K562 (cell line): ENCODE measurements around the gene TMEM132D. TPM values are rescaled to one million over a fixed set of nuclear protein-coding genes. Genes with fewer than 3 reads are reported as not detected.

Source experiments
- ATAC-seq: fragments of 200-7000 bp; cut with Tn5 transposase; 3 replicates; pipeline ENCODE4 v1.9.1; 2020; ENCODE audit warnings: moderate library complexity
- BruUV-seq: library from RNA; stranded (reverse); fragments of 400-500 nt; replicated peaks from 2 replicates; lab custom pipeline; 2021; lab: Mats Ljungman, UMichigan
- CTCF ChIA-PET: fragments of 300-600 bp; formaldehyde crosslinking; extraction: SDS; loops from one replicate; lab custom pipeline; 2021; ENCODE audit warnings: low intra/inter-chr PET ratio; lab: Yijun Ruan, JAX
- POLR2A ChIA-PET: fragments of 300-600, 350-650 bp; sonication (Branson Sonifier 250); formaldehyde crosslinking; extraction: SDS; loops from one replicate; lab custom pipeline; 2021; ENCODE audit warnings: antibody characterized with exemption, inconsistent platforms; lab: Yijun Ruan, JAX
- DNase-seq, 4 experiments: peaks; one replicate each; pipeline versions ENCODE4 v3.0.0 to v3.0.0-alpha.2; 2011 to 2018; ENCODE audit warnings: low spot score in 3 of 4, mixed read lengths in 3 of 4; ENCODE audit errors: extremely low read depth in 1 of 4
- FAIRE-seq: peaks from 2 replicates; lab custom pipeline; 2011; peaks lifted over from hg19 to GRCh38; lab: Jason Lieb, UNC
- H2AFZ ChIP-seq: 2 replicates; pipeline ENCODE4 v1.6.0; 2011; ENCODE audit warnings: low read depth, low read length, control low read depth, inconsistent platforms
- H3K27ac ChIP-seq: fragments of 200-600 bp; 3 replicates; pipeline ENCODE4 v1.8.0; 2011; ENCODE audit warnings: low read depth, mild to moderate bottlenecking, control low read depth, inconsistent platforms, low read length, moderate library complexity, mixed read lengths; ENCODE audit errors: extremely low read depth
- H3K27me3 ChIP-seq, 2 experiments: fragments of 300-600 bp in 1 of 2; 2 replicates in 1 of 2; 3 replicates in 1 of 2; pipeline versions ENCODE4 v1.6.0 to v1.8.0; 2011; ENCODE audit warnings: inconsistent platforms in 2 of 2, low read length in 2 of 2, mild to moderate bottlenecking in 1 of 2, mixed read lengths in 1 of 2, moderate library complexity in 1 of 2; ENCODE audit not compliant: control insufficient read depth in 2 of 2, insufficient read depth in 2 of 2
- H3K36me3 ChIP-seq: fragments of 300-600 bp; 3 replicates; pipeline ENCODE4 v1.8.0; 2011; ENCODE audit warnings: mild to moderate bottlenecking, low read length, inconsistent platforms; ENCODE audit not compliant: control insufficient read depth, insufficient read depth
- H3K4me1 ChIP-seq, 2 experiments: fragments of 200-600 bp in 1 of 2; replicated peaks in 1 of 2; 2 replicates in 1 of 2; 3 replicates in 1 of 2; pipeline versions ENCODE4 v1.5.1 to v1.8.0; 2011; ENCODE audit warnings: inconsistent platforms in 2 of 2, low read length in 2 of 2, mild to moderate bottlenecking in 1 of 2, mixed read lengths in 1 of 2, moderate library complexity in 1 of 2; ENCODE audit not compliant: control insufficient read depth in 2 of 2, insufficient read depth in 2 of 2
- H3K4me2 ChIP-seq: 2 replicates; pipeline ENCODE4 v1.6.1; 2011; ENCODE audit warnings: low read length, control low read depth, inconsistent platforms, mixed read lengths; ENCODE audit not compliant: insufficient read depth
- H3K4me3 ChIP-seq: fragments of 200-600 bp; sonication (generic), shearing (Covaris generic); 2 replicates; pipeline ENCODE4 v1.5.1; 2016; ENCODE audit warnings: control low read depth, inconsistent platforms
- H3K79me2 ChIP-seq: fragments of 200-600 bp; 3 replicates; pipeline ENCODE4 v1.8.0; 2011; ENCODE audit warnings: low read length, inconsistent platforms; ENCODE audit not compliant: control insufficient read depth, insufficient read depth
- H3K9ac ChIP-seq, 2 experiments: 2 replicates each; pipeline versions ENCODE4 v1.6.0 to v1.6.1; 2011; ENCODE audit warnings: low read depth in 2 of 2, low read length in 2 of 2, control low read depth in 1 of 2, inconsistent platforms in 1 of 2, mild to moderate bottlenecking in 1 of 2, mixed read lengths in 1 of 2; ENCODE audit not compliant: insufficient read depth in 1 of 2
- H3K9me1 ChIP-seq: one replicate; pipeline ENCODE4 v1.6.0; 2011; ENCODE audit warnings: inconsistent platforms, mild to moderate bottlenecking, low read length, moderate library complexity; ENCODE audit not compliant: control insufficient read depth, insufficient read depth
- H3K9me3 ChIP-seq: replicated peaks from 2 replicates; pipeline ENCODE4 v1.5.1; 2011; ENCODE audit warnings: low read depth, low read length, inconsistent platforms; ENCODE audit not compliant: control insufficient read depth, insufficient read depth
- H4K20me1 ChIP-seq: replicated peaks from 2 replicates; pipeline ENCODE4 v1.6.1; 2011; ENCODE audit warnings: low read length, inconsistent platforms, mixed read lengths; ENCODE audit not compliant: control insufficient read depth, insufficient read depth
- ETV6 ChIP-seq, 3 experiments: fragments of 150-350 bp in 1 of 3; sonication (generic) in 1 of 3; formaldehyde crosslinking in 1 of 3; IDR thresholded peaks; 2 replicates each; pipeline versions ENCODE4 v1.6.1 to v1.8.0; 2014 to 2022; ENCODE audit warnings: borderline replicate concordance in 2 of 3, low read depth in 2 of 3, antibody characterized with exemption in 1 of 3, low read length in 1 of 3, mild to moderate bottlenecking in 1 of 3, missing genetic modification reagents in 1 of 3
- KAT8 ChIP-seq: fragments of 450-650 bp; IDR thresholded peaks from 2 replicates; pipeline ENCODE4 v1.6.1; 2016; ENCODE audit warnings: low read depth, mild to moderate bottlenecking
- MECOM ChIP-seq: fragments of 250-450 bp; sonication (Bioruptor Pico); IDR thresholded peaks from 2 replicates; pipeline ENCODE4 v1.8.0; 2022; ENCODE audit warnings: inconsistent platforms
- TAL1 ChIP-seq: fragments of 450-650 bp; IDR thresholded peaks from 2 replicates; pipeline ENCODE4 v1.6.1; 2016; ENCODE audit warnings: mild to moderate bottlenecking
- TCFL5 ChIP-seq: fragments of 250-450 bp; sonication (Bioruptor Pico); conservative IDR thresholded peaks from 2 replicates; pipeline ENCODE4 v1.6.1; 2021; ENCODE audit warnings: mild to moderate bottlenecking, moderate library complexity, matching md5 sums
- ZNF224 ChIP-seq: sonication (generic); formaldehyde crosslinking; IDR thresholded peaks from 2 replicates; pipeline ENCODE4 v1.8.0; 2022; ENCODE audit warnings: mild to moderate bottlenecking, missing genetic modification reagents
- WGBS: fragments of 100-300 bp; shearing (Covaris generic); methylation state at CpG from one replicate; pipeline ENCODE4 v1.1.6; 2016; ENCODE audit warnings: low coverage, mixed read lengths; ENCODE audit not compliant: insufficient coverage; ENCODE audit errors: missing lambda C conversion rate; 5-methylcytosine and 5-hydroxymethylcytosine counted together
- in situ Hi-C: fragments of 300-500 bp; cut with MboI; formaldehyde crosslinking; loops from 4 replicates; pipeline ENCODE4 v1.15.0; 2018; ENCODE audit warnings: inconsistent platforms, mixed read lengths
- intact Hi-C: fragments of 100-400 bp; cut with micrococcal nuclease; formaldehyde crosslinking; loops from 2 replicates; pipeline ENCODE4 v1.14.2; 2022
- polyA plus RNA-seq, 8 experiments: library from polyadenylated mRNA; depleted of rRNA in 4 of 8; stranded (reverse) in 5 of 8; unstranded in 3 of 8; fragments of >200 nt; fragmentation: Nextera tagmentation in 2 of 8; fragmentation: Illumina TruSeq in 1 of 8; extraction: Ambion mirVana in 2 of 8; extraction: Trizol in 1 of 8; gene quantifications; 2 replicates each; pipeline versions ENCODE4 v1.2.1 to v1.2.3, GENCODE V29; 2011 to 2014; ENCODE audit warnings: inconsistent platforms in 1 of 8, missing spikeins in 1 of 8
- total RNA-seq, 7 experiments: library from RNA; depleted of rRNA in 6 of 7; stranded (reverse); fragments of >200 nt in 6 of 7; fragmentation: Illumina TruSeq in 2 of 7; extraction: Trizol in 2 of 7; gene quantifications; 2 replicates each; pipeline versions ENCODE4 v1.2.1 to v1.2.3, GENCODE V29; 2011 to 2021; ENCODE audit warnings: low replicate concordance in 1 of 7
- TF ChIP-seq, protein P1 (sequence below): IDR thresholded peaks from 3 replicates; pipeline ENCODE4 v1.6.1; 2011; ENCODE audit warnings: borderline replicate concordance, mild to moderate bottlenecking; ENCODE audit not compliant: insufficient read length, insufficient read depth
- TF ChIP-seq, protein P2 (sequence below), 2 experiments: fragments of 150-350 bp in 1 of 2; IDR thresholded peaks; 2 replicates each; pipeline ENCODE4 v1.6.1; 2012 to 2016; ENCODE audit warnings: low read depth in 2 of 2, low read length in 2 of 2, mild to moderate bottlenecking in 1 of 2, moderate library complexity in 1 of 2
- TF ChIP-seq, protein P3 (sequence below): fragments of 450-650 bp; formaldehyde crosslinking; IDR thresholded peaks from 2 replicates; pipeline ENCODE4 v1.4.0; 2020; ENCODE audit warnings: mild to moderate bottlenecking, mixed read lengths

The TMEM132D gene
- total and polyA plus RNA-seq, 9 of the 15 experiments (the other 6 are each of a cell fraction or from before 2014, with no cell fraction given) = not detected

DNA sequence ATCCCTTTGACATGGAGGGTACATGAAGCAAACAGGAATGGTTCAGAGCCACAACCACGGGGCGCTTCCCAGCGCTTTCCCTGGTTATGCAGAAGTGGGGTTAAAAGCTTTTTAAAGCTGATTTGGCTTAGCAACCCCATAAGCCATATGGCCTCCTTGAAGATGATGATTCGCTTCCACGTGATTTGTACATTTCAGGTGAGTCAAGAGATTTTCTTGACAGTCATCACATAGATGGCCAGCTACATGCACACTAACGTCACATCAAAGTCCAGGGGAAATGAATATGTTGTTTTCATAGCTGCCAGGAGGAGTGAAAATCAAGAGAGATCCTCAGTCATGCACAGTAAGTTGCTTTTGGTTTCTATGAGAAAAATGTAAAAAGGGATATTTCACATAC, 309.7 kb downstream of the TMEM132D start:
- Histone ChIP-seq H3K9me1 (no peaks in the 10 kb centered on the region), H3K9ac (no peak overlapping the region), H3K4me3 (no peak overlapping the region), H3K79me2 (no peaks in the 10 kb centered on the region), H3K27me3 (no peaks in the 10 kb centered on the region; a peak in 1 of 5 replicates), H3K4me2 (no peak overlapping the region), H2AFZ (no peak overlapping the region), H4K20me1 (no peaks in the 10 kb centered on the region), H3K9me3 (no peaks in the 10 kb centered on the region), H3K27ac (no peak overlapping the region), H3K4me1 (no peaks in the 10 kb centered on the region), H3K36me3 (no peaks in the 10 kb centered on the region)
- in situ Hi-C loops (no loop called here), intact Hi-C loops (no loop called here)
- ATAC-seq = no peak
- FAIRE-seq = no peak
- CTCF ChIA-PET = no interaction called here
- no TSS peak for BruUV-seq
- 0% methylated on average over 6 of the region's 6 CpGs for WGBS
- POLR2A ChIA-PET = interaction anchor here (0.8 kb wide), 1 partner anchor 11 kb away, joined by 3 read pairs; no protein-coding TSS in a partner anchor
- DNase-seq = no peak
- TF ChIP-seq, protein P1, sequence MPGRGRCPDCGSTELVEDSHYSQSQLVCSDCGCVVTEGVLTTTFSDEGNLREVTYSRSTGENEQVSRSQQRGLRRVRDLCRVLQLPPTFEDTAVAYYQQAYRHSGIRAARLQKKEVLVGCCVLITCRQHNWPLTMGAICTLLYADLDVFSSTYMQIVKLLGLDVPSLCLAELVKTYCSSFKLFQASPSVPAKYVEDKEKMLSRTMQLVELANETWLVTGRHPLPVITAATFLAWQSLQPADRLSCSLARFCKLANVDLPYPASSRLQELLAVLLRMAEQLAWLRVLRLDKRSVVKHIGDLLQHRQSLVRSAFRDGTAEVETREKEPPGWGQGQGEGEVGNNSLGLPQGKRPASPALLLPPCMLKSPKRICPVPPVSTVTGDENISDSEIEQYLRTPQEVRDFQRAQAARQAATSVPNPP = no peak

DNA sequence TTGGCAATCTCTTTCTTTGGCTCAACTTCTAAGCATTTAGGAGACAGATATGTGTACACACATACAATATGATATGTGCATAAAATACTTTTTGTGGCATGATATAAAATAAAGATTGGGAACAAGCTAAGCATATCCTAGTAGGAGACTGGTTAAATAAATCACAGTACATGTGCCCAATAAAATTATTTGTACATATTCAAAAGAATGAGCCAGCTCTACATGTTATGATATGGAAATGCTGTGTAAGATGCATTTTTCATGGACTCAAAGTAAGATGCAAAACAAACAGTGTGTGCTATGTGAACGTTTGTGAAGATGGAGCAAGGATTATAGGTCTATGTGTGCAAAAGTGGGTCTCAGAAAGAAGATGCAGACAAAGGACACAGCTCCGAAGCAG, 311.4 kb downstream of the TMEM132D start:
- Histone ChIP-seq H3K27ac (no peak overlapping the region), H4K20me1 (no peaks in the 10 kb centered on the region), H3K79me2 (no peaks in the 10 kb centered on the region), H3K27me3 (no peaks in the 10 kb centered on the region; a peak in 1 of 5 replicates), H2AFZ (no peak overlapping the region), H3K9ac (no peak overlapping the region), H3K9me3 (no peaks in the 10 kb centered on the region), H3K36me3 (no peaks in the 10 kb centered on the region), H3K4me2 (no peak overlapping the region), H3K4me3 (no peak overlapping the region), H3K4me1 (no peaks in the 10 kb centered on the region), H3K9me1 (no peaks in the 10 kb centered on the region)
- in situ Hi-C loops (no loop called here), intact Hi-C loops (no loop called here)
- no TSS peak for BruUV-seq
- ATAC-seq (no peak), FAIRE-seq (no peak), DNase-seq (no peak)
- WGBS = 3% methylated on average over 2 of the region's 2 CpGs
- POLR2A ChIA-PET = no interaction called here
- CTCF ChIA-PET = no interaction called here
- TF ChIP-seq, protein P2, sequence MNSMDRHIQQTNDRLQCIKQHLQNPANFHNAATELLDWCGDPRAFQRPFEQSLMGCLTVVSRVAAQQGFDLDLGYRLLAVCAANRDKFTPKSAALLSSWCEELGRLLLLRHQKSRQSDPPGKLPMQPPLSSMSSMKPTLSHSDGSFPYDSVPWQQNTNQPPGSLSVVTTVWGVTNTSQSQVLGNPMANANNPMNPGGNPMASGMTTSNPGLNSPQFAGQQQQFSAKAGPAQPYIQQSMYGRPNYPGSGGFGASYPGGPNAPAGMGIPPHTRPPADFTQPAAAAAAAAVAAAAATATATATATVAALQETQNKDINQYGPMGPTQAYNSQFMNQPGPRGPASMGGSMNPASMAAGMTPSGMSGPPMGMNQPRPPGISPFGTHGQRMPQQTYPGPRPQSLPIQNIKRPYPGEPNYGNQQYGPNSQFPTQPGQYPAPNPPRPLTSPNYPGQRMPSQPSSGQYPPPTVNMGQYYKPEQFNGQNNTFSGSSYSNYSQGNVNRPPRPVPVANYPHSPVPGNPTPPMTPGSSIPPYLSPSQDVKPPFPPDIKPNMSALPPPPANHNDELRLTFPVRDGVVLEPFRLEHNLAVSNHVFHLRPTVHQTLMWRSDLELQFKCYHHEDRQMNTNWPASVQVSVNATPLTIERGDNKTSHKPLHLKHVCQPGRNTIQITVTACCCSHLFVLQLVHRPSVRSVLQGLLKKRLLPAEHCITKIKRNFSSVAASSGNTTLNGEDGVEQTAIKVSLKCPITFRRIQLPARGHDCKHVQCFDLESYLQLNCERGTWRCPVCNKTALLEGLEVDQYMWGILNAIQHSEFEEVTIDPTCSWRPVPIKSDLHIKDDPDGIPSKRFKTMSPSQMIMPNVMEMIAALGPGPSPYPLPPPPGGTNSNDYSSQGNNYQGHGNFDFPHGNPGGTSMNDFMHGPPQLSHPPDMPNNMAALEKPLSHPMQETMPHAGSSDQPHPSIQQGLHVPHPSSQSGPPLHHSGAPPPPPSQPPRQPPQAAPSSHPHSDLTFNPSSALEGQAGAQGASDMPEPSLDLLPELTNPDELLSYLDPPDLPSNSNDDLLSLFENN (IDR thresholded peaks at IDR 0.05; ENCODE audit: low read depth in 2 of 2, low read length in 2 of 2) = no peak
- TF ChIP-seq ETV6 (IDR thresholded peaks at IDR 0.05; ENCODE audit: borderline replicate concordance in 1 of 2, low read depth in 2 of 2, low read length in 1 of 2) = no peak
- no peak for TF ChIP-seq ETV6 (CRISPR knock-in tag; IDR thresholded peaks at IDR 0.05; ENCODE audit: borderline replicate concordance)
- TF ChIP-seq TCFL5 (CRISPR knock-in tag) = no peak
- TF ChIP-seq, protein P3, sequence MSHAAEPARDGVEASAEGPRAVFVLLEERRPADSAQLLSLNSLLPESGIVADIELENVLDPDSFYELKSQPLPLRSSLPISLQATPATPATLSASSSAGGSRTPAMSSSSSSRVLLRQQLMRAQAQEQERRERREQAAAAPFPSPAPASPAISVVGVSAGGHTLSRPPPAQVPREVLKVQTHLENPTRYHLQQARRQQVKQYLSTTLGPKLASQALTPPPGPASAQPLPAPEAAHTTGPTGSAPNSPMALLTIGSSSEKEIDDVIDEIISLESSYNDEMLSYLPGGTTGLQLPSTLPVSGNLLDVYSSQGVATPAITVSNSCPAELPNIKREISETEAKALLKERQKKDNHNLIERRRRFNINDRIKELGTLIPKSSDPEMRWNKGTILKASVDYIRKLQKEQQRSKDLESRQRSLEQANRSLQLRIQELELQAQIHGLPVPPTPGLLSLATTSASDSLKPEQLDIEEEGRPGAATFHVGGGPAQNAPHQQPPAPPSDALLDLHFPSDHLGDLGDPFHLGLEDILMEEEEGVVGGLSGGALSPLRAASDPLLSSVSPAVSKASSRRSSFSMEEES = no peak
- TF ChIP-seq TAL1 = no peak
- no peak for TF ChIP-seq KAT8
- no peak for TF ChIP-seq MECOM (CRISPR knock-in tag)
- TF ChIP-seq ZNF224 (CRISPR knock-in tag) = no peak
